GM12878 (cell line): ENCODE results near the gene OSBPL10.

ENCODE experiments used
- CREB1 ChIP-seq: IDR thresholded peaks from 2 replicates; pipeline ENCODE4 v1.6.1; 2012; ENCODE audit warnings: low read depth, mild to moderate bottlenecking, inconsistent platforms
- CREM ChIP-seq: IDR thresholded peaks from 2 replicates; pipeline ENCODE4 v1.6.1; 2014; ENCODE audit warnings: antibody characterized with exemption, low read depth
- ETV6 ChIP-seq, 2 experiments: fragments of 450-650 bp in 1 of 2; IDR thresholded peaks in 1 of 2; conservative IDR thresholded peaks in 1 of 2; 2 replicates each; pipeline ENCODE4 v1.6.1; 2014; ENCODE audit warnings: antibody characterized with exemption in 1 of 2, borderline replicate concordance in 1 of 2, low read depth in 1 of 2, mild to moderate bottlenecking in 1 of 2, moderate library complexity in 1 of 2
- PML ChIP-seq: IDR thresholded peaks from 2 replicates; pipeline ENCODE4 v1.6.1; 2012; ENCODE audit warnings: low read length, inconsistent platforms
- POLR2A ChIP-seq: IDR thresholded peaks from 2 replicates; pipeline ENCODE4 v1.6.1; 2011; ENCODE audit warnings: low read depth, mild to moderate bottlenecking, low read length
- SP1 ChIP-seq: IDR thresholded peaks from one replicate; pipeline ENCODE4 v1.6.1; 2011; ENCODE audit warnings: low read depth, low read length
- TF ChIP-seq, protein P1 (sequence below), 3 experiments: IDR thresholded peaks in 2 of 3; conservative IDR thresholded peaks in 1 of 3; 2 replicates each; pipeline ENCODE4 v1.5.1; 2011; ENCODE audit warnings: low read depth in 3 of 3, low read length in 3 of 3, mild to moderate bottlenecking in 3 of 3, control low read depth in 2 of 3, moderate library complexity in 2 of 3, inconsistent platforms in 1 of 3, mixed read lengths in 1 of 3; ENCODE audit not compliant: control insufficient read depth in 2 of 3, insufficient read depth in 1 of 3; ENCODE audit errors: extremely low read depth in 1 of 3

DNA sequence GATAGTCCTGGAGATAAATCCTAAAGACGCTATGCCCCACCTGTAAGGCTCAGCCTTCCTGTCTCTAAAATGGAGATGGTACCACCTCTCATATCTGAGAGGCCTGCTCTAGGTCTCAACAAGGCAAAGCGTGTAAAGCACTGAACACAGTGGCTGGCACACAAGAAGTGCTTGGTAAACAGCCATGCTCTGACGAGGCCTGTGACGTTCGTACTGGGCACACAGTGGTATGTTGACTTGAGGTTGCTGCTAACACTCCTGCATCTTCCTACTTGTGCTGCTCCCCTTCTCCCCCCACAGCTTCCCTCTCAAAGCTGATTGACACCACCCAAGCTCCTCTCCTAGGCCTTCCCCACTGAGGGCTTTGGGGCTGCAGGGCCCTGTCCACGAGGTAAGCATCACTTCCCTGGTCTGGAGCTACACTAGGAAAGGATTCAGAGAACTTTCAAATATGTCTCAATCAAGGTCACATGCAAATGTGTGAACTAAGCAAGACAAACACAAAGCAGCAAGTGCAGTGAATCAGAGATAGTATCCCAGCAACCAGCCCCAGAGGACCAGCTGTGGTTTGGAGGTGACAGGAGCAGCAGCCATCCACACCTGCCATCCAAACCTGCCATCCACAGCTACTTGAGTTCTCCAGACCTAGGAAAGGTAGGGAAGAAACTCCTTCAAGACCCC, 270.8 kb downstream of the OSBPL10 start:
- TF ChIP-seq SP1 (no peak), CREB1 (no peak), POLR2A (no peak), PML (no peak), ETV6 (conservative IDR thresholded peaks at IDR 0.05 in 1 of 2, IDR thresholded peaks at IDR 0.05 in 1 of 2; ENCODE audit: borderline replicate concordance in 1 of 2, low read depth in 1 of 2) (no peak), CREM (no peak)
- TF ChIP-seq, protein P1, sequence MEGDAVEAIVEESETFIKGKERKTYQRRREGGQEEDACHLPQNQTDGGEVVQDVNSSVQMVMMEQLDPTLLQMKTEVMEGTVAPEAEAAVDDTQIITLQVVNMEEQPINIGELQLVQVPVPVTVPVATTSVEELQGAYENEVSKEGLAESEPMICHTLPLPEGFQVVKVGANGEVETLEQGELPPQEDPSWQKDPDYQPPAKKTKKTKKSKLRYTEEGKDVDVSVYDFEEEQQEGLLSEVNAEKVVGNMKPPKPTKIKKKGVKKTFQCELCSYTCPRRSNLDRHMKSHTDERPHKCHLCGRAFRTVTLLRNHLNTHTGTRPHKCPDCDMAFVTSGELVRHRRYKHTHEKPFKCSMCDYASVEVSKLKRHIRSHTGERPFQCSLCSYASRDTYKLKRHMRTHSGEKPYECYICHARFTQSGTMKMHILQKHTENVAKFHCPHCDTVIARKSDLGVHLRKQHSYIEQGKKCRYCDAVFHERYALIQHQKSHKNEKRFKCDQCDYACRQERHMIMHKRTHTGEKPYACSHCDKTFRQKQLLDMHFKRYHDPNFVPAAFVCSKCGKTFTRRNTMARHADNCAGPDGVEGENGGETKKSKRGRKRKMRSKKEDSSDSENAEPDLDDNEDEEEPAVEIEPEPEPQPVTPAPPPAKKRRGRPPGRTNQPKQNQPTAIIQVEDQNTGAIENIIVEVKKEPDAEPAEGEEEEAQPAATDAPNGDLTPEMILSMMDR (IDR thresholded peaks at IDR 0.05 in 2 of 3, conservative IDR thresholded peaks at IDR 0.05 in 1 of 3; ENCODE audit: control insufficient read depth in 2 of 3, extremely low read depth in 1 of 3, insufficient read depth in 1 of 3, low read depth in 3 of 3, low read length in 3 of 3), result no peak
